ENCODE results near the gene INTS6.

The INTS6 gene

DNA sequence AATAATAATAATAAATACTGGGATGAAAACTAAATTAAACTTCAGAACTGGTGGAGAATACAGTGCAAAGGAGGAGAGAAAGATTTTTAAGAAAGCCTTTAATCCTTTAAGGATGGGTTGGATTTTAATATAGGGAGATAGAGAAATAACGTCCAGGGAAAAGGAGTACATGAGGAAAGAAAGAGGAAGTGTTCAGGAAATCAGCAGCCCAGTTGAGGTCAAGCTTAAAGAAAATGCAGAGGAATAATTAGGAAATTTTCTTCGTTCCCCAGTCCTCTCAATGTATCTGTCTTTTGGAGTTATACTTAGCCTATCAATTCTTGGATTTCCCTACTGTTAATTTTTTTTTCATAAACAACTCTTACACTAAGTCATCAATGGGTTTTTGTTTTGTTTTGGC lies 47.7 kb downstream of the INTS6 start:
- no peak for DNase-seq

DNA sequence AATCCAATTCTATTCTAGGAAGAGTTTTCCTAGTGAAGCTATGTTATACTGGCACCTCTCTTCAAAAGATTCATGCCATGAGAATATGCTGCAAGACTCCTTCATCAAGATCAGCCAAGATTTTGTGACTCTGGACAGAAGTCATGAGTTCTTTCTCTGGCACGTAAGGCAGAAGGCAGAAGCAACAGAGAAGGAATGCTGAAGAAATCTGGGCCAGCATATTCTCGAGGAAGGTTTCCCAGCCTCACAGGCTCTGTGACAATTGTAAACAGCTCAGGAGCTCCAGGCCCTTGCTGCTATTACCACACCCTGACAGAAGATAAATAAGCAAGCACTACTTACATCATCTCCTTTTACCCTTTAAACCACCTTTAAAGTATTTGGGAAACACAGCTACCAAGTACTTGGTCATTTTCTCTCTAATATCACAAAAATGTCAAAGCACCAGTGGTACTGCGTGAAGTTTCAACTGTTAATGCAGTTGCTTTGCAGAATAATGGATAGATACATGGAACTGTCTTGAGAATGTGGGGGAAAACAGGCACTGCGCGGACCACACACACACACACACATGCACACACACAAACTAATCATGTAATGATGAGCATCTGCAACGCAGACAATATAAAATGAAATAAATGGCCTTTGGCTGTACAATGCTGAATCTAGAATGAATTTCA lies 55.4 kb downstream of the INTS6 start:
- no peak for DNase-seq

DNA sequence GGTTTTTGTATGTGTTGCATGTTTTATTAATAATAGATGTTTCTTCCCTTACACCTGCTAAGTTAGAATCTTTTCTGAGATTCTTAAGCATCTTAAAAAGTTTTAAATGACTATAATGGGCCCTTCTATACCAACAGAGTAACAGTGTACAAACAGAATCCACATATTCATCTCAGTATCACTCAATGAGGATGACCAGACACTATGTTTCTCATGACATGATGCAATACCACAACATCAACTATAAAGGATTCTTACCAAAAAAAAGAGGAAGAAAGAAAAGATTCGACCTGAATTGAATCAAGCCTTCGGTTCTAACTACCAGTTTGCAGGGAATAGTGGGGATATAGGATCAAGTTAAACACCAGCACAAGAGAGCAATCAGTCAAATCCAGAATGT lies 56.5 kb downstream of the INTS6 start:
- DNase-seq = no peak

DNA sequence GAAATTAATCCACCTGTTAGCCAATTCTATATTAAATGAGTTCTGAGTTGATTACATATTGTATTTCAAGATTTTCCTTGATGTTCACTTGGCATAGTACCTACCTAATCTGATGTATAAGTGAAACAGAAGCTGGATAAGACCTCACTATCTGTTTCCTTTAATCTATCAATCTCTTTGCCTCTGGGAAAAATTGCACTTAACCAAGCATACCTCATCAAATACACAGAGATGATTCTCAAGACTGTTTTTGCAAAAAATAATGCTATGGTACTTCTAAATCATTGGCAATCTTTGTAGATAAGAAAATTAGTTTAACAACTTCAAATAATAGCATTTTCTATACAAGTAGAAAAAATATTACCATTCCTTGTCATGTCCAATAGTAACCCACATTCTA lies 58.1 kb downstream of the INTS6 start:
- no peak for DNase-seq

DNA sequence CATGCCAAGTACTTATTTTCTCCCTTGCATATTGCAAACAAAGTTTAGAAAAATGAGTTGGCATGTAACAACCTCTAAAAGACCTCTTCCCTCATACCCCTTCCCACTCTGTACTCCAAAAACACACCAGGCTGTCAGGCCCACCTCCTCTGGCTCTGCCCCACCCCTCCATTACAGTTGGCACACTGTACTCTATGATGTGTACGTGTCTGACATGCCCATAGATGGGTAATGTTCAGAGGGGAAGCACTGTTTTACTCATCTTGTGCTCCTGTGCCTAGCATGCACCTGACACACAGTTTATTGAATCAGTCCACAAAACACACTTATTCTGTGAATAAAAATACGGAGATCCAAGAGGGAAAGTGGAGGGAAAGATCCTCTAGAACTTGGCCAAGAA lies 67.7 kb downstream of the INTS6 start:
- no peak for DNase-seq

DNA sequence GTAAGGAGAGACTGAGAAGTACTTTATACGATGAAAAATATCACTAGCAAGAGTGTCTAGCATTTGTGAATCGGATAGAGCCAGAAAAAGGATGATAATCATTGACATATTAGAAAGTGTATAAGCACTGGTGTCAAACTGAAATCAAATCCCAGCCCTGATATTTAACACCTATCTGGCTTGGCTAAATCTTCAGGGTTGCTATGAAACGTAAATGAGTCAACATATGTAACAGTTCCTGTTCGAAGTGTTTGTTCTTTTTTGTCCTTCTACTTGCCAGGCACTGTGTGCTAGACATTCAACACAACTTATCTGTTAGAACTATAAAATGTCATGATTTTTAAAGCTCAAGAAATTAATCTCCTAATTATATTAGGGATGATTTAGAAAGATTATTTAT lies 72.6 kb downstream of the INTS6 start:
- no peak for DNase-seq

DNA sequence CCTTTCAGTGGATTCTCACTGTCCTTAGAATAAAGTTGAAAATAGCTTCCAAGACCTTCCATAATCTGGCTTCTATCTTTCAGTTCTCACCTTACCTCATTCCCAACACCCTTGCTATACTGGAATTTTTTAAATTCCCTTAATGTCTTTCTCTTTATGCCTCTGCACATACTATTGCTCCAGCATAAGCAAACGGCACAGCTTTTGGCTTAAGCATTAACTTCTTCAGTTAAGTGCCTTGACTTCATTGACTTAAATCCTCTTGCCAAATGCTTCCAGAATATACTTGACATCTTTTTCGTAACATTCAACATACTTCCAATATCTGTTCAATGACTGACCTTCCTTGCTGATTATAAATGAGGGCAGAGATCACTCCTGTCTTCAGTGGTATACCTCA lies 79.4 kb downstream of the INTS6 start:
- no peak for DNase-seq

DNA sequence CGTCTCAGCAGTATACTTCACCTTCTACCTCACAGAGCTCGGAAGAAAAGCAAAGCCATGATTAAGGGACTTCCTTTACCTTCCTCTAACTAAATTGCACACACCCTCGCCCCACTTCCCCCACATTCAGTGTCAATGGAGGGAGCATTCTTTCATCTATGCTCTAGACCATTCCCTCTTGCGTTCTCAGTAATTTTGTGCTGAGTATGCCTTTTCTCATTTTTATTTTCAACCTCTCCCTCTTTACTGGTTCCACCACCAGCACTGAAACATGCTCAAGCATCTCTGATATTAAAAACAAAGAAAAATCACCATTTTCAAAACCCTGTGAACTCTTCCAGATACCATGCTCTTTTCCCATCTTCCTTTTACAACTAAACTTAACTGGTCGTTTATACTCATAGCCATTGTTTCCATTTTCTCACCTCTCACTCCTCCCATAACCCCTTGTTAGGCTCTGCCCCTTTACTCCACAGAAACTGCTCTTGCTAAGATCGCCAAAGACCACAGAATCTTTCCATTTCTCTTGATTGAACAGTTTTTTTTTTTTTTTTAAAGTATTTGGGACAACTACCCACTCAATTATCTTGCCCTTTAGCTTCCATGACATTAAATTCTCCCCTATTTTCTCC lies 81.0 kb downstream of the INTS6 start:
- DNase-seq = no peak

DNA sequence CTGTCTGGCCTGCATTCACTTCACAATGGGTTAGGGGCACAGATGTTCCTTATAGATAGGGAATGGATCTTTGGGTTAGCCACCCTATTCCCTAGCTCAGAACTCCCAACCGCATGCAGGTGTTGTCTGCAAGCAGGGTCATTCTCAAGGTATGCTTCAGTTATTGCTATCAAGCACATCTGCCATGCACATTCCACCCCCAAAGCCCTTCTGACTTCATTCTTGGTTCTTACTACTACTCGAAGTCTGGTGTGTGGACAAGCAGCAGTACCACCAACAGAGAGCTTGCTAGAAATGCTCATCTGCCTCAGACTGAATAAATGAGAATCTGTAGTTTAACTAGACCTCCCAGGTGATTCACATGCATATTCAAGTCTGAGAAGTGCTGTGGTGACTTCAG lies 82.0 kb downstream of the INTS6 start:
- no peak for DNase-seq

DNA sequence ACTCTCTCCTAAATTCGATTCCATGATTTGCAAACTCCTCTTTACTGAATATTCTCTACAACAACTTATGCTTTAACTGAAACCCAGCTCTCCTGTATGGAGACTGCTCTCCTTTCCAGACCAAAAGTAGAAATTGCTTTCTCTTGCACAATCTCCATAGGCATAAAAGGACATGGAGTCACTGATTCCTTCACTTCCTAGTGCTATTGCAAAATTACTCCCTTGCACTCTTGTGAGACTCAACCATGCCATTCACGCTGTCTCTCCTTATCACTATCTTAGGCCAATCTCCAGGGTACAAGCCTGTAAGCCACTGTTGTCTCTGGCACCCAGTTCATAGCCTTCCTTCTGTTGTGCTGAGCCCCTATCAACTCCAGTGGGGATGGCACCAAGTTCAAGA lies 82.7 kb downstream of the INTS6 start:
- no peak for DNase-seq

DNA sequence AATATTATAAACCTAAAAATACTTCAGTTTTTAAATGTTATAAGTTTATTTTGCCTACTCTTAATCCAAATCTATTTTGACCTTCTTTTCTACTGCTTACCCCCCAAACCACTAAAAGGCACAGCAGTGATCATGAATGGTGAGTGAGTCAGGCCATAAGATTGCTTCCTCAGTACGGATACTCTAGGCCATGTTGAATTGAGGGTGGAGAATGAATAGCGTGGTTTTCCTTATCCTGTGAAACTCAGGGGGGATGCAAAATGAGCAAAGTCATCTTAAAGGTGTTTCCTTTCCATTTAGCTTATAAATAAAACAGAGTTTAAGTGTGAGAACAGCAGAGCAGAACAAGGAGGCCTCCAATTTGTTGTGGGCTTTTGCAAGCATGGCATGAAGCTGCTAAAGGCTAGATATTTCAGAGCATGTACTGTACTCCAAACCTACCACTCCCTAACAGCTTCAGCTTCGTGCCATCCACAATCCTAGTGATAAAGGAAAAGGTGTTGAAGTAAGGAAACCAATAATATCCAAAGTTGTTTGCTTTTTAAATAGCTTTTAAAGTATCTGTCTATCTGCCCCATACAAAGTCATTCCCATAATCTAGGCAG lies 88.3 kb downstream of the INTS6 start:
- DNase-seq = no peak

DNA sequence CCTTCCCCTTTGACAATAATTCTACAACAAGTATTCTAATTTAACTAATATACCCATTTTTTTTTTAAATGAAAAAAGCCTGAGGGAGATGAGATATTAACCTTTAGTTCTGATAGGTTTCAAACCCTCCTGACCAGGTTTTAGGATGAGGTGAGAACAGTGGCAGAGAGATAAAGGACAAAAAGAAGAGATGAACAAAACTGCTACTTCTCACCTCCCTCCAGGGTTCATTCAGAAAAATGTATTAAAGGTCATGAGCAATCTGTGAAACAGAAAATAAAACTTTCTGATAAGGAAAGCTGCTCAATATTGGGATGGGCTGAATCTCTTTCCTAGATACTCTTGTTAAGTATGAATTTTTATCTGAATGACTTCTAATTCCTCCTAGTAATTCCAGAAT lies 89.2 kb downstream of the INTS6 start:
- DNase-seq = no peak

DNA sequence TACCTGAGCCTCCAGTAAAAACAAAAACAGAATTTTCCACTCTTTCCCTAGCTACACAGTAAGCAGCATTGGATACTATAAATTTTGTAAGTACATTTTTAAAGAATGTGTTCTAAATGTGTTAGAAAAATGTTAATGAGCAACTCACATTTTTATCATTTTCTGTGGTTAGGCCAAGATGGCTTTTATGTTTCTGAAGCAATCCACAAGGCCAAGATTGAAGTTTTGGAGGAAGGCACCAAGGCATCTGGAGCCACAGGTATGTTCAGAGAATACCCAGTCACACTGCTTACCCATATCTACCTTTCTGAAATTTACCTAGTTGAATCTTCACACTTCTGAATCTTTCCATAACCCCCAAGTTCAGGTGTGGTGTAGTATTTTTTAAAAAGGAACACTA lies 91.7 kb downstream of the INTS6 start:
- DNase-seq = no peak

DNA sequence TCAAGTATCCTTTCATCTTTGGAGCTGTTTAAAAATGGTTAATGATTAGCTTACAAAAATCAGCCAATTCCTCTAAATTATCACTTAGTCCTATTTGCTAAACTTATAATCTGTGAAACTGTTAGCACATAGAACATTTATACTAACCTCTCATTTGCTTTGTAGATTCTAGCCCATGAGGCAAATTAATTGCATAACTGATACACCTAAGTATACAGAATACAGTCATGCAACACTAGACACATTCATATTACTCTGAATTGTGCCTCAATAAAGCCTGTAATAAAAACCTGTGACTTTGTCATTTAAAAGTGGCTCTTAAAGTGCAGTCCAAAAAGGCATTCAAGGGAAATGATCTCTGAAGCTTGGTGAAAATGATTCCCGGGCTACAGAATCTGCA lies 92.3 kb downstream of the INTS6 start:
- DNase-seq = no peak

DNA sequence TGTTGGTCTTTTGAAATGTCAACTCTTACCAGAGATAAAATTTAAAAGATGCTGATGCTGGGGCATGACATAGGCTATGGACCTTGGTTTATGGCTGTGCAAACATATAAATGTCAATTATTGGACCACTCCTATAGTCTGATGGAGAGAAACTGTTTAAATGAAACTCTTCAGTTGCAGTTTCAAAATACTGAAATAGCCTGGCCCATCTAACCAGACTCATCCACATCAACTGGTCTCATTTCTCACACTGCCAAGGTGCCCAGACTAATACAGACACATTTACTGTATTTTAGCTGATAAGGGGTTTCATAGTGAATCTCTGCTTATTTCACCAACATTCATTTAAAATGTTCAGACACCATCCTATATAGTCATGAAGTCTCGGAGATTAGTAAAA lies 93.5 kb downstream of the INTS6 start:
- DNase-seq = no peak

DNA sequence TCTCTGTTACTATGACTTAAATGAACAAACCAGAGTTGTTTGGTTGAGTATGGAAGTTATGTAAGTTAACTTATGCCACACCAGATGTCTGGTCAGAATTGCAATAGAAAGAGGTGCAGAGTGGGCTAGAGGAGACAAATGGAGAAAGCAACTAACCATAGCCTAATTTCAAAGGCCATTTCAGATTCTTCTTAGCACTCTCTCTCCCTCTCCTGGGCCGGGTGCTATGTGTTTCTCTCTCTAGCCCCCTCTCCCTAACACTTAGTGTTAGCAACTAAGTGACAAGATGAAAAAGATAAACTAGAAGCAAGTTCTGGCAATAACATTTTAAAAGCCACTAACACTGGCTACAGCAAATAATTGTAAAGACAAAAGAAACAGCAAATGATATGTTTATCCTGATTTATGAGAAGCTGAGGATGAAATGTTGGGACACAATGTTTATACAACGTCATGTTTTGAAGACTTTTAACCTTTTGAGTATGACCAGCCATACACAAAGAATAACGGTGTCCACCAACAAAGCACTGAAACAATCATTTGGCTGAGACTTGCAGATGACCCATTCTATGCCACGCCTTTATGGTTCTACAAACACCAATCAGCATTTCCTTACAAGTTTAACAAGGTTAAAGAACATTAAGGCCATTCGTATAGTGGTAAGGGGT lies 94.8 kb downstream of the INTS6 start:
- DNase-seq = no peak

DNA sequence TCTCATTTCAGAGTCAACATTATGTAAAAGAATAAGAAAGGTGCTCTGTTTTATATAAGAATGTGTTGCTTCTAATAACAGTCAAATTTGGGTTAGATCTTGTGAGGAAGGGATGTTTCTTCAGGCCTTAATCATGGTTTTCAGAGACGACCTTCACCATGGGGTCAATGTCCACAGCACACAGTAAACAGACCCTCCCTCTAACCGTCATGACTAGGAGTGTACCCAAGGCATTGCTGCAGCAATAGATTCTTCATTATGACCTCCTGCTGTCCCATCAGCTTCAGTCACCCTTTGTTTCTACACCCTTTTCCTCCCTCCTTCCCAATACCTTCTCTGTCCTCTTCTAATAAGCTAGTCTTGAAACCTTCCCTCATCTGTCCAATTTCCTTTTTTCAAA lies 97.6 kb downstream of the INTS6 start:
- DNase-seq = no peak

DNA sequence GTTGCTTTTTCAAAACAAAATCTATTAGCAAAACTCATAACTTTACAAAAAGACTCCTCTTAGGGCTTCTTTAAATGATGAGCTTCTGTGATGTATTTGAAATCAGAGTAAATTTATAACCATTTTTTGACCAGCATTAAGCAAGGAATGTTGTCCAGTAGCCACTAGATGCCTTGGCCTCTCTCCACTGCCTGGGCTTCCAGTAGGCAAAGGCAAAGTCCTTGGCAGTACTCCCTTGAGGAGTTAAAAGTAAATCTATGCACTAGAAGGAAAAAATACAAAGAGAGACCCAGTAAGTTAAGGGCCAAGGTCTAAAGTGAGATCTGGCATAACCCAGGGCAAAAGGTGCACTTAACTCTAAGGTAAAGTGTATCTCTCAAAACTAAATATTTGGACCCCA lies 103.8 kb downstream of the INTS6 start:
- DNase-seq = no peak

DNA sequence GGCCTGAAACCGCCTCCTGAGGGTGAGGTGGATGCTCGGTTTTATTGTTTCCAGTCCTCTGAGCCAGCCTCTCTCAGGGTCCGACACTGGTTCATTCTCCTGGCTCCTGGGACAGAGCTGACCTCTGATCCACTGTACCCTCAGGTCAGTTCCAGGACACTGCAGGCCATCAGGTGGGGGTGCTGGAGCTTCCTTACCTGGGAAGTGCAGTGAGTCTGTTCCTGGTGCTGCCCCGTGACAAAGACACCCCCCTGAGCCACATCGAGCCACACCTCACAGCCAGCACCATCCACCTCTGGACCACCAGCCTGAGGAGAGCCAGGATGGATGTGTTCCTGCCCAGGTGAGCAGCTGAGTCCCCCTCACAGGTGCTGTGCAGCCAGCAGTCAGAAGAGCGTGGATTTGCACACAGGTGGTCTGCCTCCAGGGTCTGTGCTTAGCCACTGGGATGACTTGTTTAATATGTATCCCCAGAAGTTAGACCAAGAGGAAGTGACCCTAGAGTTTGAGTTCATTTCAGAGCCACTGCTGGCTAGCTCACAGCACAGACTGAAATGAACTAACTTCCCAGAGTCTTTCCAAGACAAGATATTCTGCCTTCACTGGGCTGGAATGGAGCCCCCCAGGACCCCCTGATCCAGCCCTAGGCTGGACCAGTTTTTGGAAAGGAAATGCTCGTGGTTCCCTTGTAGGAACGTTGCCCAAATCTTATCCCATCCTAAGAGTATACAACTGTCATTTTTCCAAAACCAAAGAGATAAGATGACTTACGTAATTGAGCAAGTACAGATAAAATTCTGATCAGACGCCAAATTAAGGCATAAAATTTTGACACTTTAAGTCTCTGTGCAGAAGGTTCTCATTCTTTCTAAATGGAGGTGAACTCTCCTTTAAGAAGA lies 104.5 kb downstream of the INTS6 start:
- no peak for DNase-seq

DNA sequence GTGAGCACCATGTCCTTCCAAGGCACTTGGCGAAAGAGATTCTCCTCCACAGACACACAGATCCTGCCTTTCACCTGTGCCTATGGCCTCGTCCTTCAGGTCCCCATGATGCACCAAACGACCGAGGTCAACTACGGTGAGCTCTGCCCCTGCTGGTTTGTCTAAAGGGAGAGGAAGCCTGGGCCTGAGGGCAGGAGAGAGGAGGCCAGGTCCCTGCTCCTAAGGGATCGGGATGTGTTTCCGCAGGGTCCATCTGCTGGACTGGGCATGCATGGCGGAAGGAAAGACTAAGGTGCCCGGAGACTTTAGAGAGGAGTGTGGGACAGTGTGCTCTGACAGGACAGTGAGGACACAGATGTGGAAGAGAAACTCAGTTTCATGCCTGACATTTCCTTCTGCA lies 105.7 kb downstream of the INTS6 start:
- no peak for DNase-seq

DNA sequence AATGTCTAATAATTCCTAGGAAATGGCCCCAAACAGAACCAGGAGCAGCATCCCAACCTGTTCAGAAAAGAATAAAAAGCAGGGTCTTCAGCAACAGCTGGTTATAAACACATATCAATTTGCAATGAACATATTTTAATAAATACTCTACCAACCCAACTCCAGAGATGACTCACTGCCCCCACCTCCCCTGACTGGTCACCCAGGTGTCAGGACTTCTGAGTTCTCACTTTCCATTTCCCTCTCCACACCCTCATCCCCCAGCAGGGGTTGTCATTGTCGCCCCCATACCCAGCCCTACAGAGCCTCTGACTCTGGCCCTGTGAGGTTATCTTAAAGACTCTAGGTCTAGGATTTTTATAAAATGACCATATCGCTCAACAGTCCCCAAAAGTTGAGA lies 106.4 kb downstream of the INTS6 start:
- DNase-seq = no peak

DNA sequence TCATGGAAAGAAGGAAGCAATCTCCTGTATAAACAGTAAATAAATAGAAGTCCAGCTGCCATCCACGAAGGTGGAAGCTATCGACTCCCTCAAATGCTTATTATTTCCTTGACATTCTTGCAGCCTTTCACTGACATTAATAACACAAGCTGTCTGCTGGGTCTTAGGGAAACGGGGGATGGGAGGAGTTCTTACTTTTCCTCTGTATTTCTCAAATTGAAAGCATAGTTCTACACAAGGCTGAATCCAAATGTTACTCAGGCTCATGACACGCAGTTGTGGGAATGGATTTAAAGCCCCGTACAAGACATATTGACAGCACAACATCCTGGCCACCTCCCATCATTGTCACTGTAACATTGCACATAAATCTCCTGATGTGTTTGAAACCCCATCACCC lies 109.4 kb downstream of the INTS6 start:
- no peak for DNase-seq

DNA sequence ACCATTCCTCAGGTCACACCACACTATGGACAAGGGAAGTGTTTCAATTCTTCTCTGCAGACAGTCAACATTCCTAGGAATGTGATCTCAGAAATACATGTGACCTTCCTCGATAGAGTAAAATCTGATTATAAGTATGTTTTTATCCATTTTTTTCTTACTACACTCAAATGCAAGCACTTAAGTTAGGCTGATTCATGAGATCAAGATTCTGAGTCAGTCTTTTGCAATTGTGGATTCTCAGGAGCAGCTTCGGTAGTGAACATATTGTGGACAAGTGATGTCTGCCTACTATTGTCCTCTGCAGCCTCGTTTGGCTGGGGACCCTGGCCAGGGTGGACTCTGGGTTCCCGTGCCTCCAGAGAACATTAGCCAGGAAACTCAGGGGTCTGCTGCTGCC lies 110.1 kb downstream of the INTS6 start:
- DNase-seq = no peak
